SK-N-SH (cell line): Measurements from ENCODE around the gene PCNX3.

Source experiments
- CTCF ChIP-seq: fragments of 200-600 bp; sonication (generic); IDR thresholded peaks from 2 replicates; pipeline ENCODE4 v1.6.1; 2017; ENCODE audit warnings: antibody characterized with exemption, mild to moderate bottlenecking, moderate library complexity
- ELF1 ChIP-seq: IDR thresholded peaks from 2 replicates; pipeline ENCODE4 v1.4.0; 2012
- EP300 ChIP-seq, 2 experiments: IDR thresholded peaks; 2 replicates each; pipeline versions ENCODE4 v1.4.0 to v1.6.1; 2012; ENCODE audit warnings: borderline replicate concordance in 1 of 2, low read depth in 1 of 2, low read length in 1 of 2
- JUND ChIP-seq: IDR thresholded peaks from 2 replicates; pipeline ENCODE4 v1.4.0; 2012
- REST ChIP-seq: IDR thresholded peaks from 2 replicates; pipeline ENCODE4 v1.6.1; 2012; ENCODE audit warnings: mild to moderate bottlenecking, low read depth, low read length, moderate library complexity
- SIN3A ChIP-seq: IDR thresholded peaks from 2 replicates; pipeline ENCODE4 v1.6.1; 2012; ENCODE audit warnings: low read depth, mild to moderate bottlenecking, low read length, moderate library complexity, borderline replicate concordance
- SMC3 ChIP-seq: IDR thresholded peaks from 2 replicates; pipeline ENCODE4 v1.6.1; 2012; ENCODE audit warnings: low read depth, low read length, improper control_type of control experiment
- TAF1 ChIP-seq: IDR thresholded peaks from 2 replicates; pipeline ENCODE4 v1.6.1; 2012; ENCODE audit warnings: low read depth, mild to moderate bottlenecking, low read length, moderate library complexity, borderline replicate concordance
- TF ChIP-seq, protein P1 (sequence below): fragments of 150-350 bp; IDR thresholded peaks from 2 replicates; pipeline ENCODE4 v1.6.1; 2016; ENCODE audit warnings: mild to moderate bottlenecking, low read depth, low read length

GRCh38 chr11:65595543-65596281 lies 19.9 kb upstream of the PCNX3 start, which contains the start of gene KCNK7:
- TF ChIP-seq JUND, result no peak
- TF ChIP-seq CTCF, result no peak
- no peak for TF ChIP-seq ELF1
- no peak for TF ChIP-seq TAF1
- no peak for TF ChIP-seq SMC3
- no peak for TF ChIP-seq EP300 (IDR thresholded peaks at IDR 0.05; ENCODE audit: borderline replicate concordance in 1 of 2, low read depth in 1 of 2, low read length in 1 of 2)
- TF ChIP-seq, protein P1, sequence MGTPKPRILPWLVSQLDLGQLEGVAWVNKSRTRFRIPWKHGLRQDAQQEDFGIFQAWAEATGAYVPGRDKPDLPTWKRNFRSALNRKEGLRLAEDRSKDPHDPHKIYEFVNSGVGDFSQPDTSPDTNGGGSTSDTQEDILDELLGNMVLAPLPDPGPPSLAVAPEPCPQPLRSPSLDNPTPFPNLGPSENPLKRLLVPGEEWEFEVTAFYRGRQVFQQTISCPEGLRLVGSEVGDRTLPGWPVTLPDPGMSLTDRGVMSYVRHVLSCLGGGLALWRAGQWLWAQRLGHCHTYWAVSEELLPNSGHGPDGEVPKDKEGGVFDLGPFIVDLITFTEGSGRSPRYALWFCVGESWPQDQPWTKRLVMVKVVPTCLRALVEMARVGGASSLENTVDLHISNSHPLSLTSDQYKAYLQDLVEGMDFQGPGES, result no peak
- TF ChIP-seq REST, result no peak
- no peak for TF ChIP-seq SIN3A
